Hematopoietic multipotent progenitor cell (in vitro differentiated cells): ENCODE data around the gene GPR160. TPM values are rescaled to one million over a fixed set of nuclear protein-coding genes. Genes with fewer than 3 reads are reported as not detected.

Source experiments
- DNase-seq, 3 donors: peaks; one replicate each; pipeline ENCODE4 v3.0.0-alpha.2; 2011 to 2015; ENCODE audit warnings: low read depth in 2 of 3, low spot score in 2 of 3
- total RNA-seq: library from RNA; depleted of rRNA; stranded (reverse); fragments of >200 nt; gene quantifications from one replicate; pipeline ENCODE4 v1.2.3, GENCODE V29; 2012

Gene GPR160
- total RNA-seq, 1 donor: 1.6 TPM

DNA sequence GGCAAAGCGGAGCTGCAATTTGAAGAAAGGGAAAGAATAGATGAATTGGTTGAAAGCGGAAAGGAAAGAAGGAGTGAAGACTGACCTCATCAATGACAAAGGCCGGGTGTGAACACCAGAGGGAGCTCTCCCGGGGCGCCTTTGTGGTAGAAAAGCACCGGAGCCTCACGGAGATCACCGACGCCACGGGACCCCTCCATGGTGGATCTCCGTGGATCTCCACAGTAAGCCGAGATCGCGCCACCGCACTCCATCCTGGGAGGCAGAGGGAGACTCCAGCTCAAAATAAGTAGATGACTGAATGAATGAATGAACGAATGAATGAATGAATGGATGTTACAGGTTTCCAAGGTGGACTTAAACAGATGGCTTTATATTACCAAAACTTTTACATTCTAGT is 25.0 kb downstream of the GPR160 start:
- no peak for DNase-seq

DNA sequence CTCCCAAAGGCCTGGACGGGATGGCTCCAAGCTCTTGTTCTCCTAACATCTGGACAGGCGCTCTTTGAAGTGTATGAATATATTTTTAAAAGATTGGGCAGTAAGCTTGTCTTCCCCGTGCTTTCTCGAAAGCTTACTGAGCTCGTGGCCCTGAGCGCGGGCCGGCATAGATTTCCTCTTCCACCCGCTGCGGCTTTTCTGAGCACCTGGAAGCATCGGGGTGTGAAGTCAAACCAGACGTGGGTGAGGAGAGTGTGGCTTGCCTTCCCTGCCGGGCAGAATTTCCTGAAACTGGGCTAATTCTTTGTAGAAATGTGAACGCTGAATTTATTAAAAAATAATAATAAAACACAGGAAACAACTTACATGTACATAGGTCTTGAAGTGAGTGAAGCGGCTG is 25.9 kb downstream of the GPR160 start:
- DNase-seq: no peak

GRCh38 chr3:170064108-170064507 is 26.3 kb downstream of the GPR160 start:
- DNase-seq: no peak

DNA sequence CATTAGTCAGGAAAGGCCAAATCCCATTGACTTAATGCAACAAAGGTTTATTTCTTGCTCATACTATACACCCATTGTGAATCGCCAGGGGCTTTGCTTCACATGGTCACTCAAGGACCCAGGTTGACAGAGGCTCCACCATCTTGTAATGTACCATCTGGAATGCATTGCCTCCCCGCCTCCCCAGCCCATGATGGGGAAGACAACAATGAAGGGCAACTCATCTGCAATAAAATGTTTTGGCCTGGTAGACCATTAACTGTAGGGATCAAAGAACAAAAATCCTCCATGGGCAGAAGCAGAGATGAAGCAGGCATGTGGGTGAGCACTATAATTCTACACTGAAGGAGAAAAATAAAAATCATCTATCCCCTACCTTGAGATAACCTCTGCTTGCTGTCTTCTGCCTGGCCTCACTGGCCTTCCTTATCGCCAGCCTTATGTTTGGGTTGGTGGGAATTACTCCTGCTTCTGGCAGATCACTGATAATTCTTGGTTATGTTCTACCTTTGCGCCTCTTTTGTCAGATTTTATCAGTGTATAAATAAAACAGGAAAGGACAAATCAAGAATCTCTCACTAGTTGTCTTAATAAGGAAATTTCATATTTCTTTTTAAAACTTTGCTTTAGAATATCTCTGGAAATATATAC is 37.8 kb downstream of the GPR160 start:
- DNase-seq: no peak

- no peak for DNase-seq
These were observed 39.0 kb downstream of the GPR160 start for GRCh38 chr3:170076715-170077238.

DNA sequence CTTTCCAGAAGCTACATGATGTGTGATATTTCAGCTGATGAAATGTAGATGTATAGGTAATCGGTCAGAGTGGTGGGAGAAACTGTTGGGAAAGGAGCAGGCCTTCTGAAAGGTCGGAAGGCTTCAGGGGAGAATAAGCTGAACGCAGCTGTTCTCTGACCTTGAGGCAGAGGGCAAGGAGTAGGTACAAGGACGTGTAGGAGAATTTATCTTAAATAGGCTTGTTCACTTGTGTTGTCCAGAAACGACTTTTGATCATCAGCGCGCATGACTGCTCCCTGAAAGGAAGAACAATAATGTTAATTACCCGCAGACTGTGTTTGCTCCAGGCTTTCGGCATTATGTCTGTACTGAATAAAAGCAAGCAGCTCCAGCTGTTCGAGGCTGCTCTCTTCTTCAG is 39.6 kb downstream of the GPR160 start:
- no peak for DNase-seq

DNA sequence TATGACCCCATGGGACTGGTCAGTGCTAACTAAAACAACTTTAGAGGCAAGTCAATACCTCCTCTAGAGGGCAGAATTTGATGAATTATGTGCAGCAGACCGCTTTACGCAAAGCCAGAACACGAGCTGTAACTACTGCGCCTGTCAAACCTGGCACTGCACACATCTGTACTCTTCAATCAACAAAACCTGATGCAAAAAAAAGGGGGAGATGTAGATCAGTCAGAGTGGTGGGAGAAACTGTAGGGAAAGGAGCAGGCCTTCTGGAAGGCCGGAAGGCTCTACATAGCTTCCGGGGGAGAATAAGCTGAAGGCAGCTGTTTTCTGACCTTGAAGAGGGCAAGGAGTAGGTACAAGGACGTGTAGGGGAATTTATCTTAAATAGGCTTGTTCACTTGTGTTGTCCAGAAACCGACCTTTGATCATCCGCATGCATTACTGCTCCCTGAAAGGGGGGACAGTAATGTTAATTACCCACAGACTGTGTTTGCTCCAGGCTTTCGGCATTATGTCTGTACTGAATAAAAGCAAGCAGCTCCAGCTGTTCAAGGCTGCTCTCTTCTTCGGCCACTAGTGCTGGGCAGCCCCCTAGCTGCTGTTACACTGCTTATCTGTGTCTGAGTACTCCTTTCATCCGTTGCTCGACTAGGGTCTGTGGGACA is 41.0 kb downstream of the GPR160 start:
- DNase-seq: no peak

- no peak for DNase-seq
These were observed 41.9 kb downstream of the GPR160 start for GRCh38 chr3:170079536-170080165.

- no peak for DNase-seq
These were observed 42.8 kb downstream of the GPR160 start for GRCh38 chr3:170080605-170081004.

DNA sequence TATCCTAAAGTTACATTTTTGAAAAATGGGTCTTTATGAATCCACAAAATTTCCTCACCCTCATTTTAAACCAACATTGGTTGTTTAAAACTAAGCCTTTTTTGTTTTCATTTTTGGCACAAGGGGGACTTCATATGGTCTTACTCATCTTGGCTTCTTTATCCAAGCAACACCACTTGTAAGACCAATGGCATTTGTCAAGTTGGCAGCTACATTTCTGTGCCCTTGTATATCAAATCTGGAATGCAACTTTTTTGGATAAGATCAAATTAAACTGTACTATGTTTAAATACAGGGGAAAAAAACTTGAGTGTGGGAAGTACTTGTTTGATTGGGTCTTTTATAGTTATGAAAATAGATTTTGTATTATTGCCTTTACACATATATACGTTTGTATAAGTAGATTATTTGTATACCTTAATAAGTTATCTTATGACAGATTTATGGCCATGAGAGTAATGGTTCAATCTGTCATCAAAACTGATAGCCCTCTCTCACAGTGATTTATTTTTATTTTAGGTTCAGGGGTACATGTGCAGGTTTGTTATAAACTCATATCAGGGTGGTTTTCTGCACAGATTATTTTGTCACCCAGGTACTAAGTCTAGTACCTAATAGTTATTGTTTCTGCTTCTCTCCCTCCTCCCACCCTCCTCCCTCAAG is 43.4 kb downstream of the GPR160 start:
- no peak for DNase-seq

GRCh38 chr3:170083343-170083742 is 45.5 kb downstream of the GPR160 start:
- DNase-seq: no peak

- no peak for DNase-seq
These were observed 47.6 kb downstream of the GPR160 start for GRCh38 chr3:170085396-170085795.

DNA sequence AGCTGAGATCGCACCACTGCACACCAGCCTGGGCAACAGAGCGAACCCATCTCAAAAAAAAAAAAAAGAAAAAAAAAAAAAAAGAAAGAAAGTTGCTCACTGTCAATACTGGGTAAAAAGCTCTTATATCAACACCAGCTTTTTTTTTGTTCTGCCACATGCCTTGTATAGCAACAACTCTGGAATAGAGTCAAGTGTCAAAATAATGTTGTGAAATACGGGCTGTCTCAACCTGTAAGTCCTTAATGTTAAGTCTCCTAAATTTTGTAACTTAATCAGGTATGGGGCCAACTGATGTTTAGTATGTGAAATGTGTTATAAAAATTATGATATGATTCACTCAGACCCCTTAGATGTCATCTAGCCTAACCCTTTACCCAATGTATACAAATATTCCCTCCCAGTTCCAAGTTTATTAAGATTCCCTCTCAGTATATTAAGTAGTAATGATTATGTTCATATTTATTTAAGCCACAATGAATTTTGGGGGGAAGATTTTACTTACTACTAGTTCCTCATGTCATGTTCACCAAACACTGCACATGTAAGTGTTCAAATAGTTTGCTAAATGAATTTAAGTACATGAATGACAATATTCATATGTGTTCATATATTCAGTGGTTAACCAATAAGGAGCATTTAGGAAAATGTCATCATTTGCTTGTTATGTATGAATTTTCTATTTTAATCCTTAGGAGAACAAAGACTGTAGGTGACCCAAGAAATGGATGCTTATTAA is 52.2 kb downstream of the GPR160 start:
- DNase-seq: no peak

GRCh38 chr3:170090601-170090981 is 52.8 kb downstream of the GPR160 start:
- no peak for DNase-seq

DNA sequence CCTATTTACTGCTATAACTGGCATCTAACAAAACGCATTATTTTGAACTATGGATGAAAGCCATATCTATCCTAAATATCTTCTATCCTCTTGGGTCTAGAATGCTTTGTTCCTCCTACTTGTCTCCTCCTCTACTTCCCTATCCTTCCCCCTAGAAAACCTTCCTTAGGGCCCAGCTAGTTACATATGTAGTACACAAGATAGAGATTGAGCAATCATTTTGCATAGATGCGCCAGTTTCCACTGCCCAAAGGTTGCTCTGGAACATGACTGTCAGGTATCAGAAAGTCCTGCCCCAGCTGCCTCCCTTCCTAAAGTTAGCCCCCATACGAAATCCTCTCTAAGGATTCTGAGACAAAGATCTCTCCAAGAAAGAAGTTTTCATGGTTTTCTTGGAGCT is 55.1 kb downstream of the GPR160 start:
- DNase-seq: no peak

- no peak for DNase-seq
These were observed 58.0 kb downstream of the GPR160 start for GRCh38 chr3:170095771-170096170.

- DNase-seq: no peak
These were observed 58.5 kb downstream of the GPR160 start for GRCh38 chr3:170096342-170096741.

- DNase-seq: no peak
These were observed 61.0 kb downstream of the GPR160 start for GRCh38 chr3:170098753-170099152.

DNA sequence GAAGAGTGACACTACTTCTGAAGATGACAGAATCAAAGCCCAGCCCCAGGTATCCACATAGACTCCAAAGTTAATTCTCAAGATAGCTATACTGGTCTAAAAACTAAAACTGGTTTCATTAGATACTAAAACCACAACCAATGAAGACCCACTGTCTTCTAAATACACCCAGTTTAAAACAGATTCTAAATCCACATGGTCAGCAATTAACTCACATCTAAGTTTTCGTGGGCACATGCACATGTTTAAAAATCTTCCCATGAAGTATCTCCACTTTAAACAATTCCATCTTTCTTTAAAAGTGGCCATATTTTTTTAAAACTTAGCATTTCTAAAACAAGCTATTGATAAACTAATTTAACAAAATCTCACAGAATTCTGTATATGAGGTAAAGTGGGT is 63.1 kb downstream of the GPR160 start:
- DNase-seq: no peak

GRCh38 chr3:170102431-170102830 is 64.6 kb downstream of the GPR160 start:
- no peak for DNase-seq

DNA sequence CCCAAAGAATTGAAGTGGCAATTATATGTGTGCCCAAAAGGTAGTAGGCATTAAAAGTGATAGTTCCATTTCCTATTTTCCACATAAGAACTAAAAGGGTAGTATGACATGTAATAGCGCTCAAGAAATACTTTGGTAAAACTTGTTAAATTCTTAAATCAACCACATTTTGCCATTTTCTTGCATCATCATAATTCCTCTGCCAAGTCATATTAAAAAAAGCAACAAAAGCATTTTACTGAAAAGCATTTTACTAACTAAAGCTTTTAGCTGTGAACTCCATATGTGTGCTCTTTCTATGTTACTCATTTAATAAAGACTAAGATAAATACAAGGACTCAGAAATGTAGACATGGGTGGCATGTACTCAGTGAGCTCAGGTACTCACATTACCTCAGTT is 70.1 kb downstream of the GPR160 start:
- no peak for DNase-seq
